SKM-1 (cell line): ENCODE results near the gene ELF2.
"Not testable (repeated sequence)": the region's sequence is repeated elsewhere in the genome, so short reads cannot be mapped to it uniquely, and the experiment has no call there.

Source experiments
- DNase-seq: peaks from one replicate; lab custom pipeline; 2025; ENCODE audit not compliant: unreplicated experiment; lab: John Stamatoyannopoulos, UW

The ELF2 gene

GRCh38 chr4:139144911-139145551 lies 32.0 kb downstream of the ELF2 start:
- DNase-seq: no peak

- DNase-seq: peak; percentile 51
Measured at GRCh38 chr4:139144161-139144859, 32.7 kb downstream of the ELF2 start.

- no peak for DNase-seq
Measured at GRCh38 chr4:139142980-139143379, 34.0 kb downstream of the ELF2 start.

- DNase-seq: no peak
Measured at GRCh38 chr4:139142087-139142486, 34.9 kb downstream of the ELF2 start.

GRCh38 chr4:139137763-139138162 lies 39.3 kb downstream of the ELF2 start:
- no peak for DNase-seq

GRCh38 chr4:139134403-139134802 lies 42.6 kb downstream of the ELF2 start:
- no peak for DNase-seq

GRCh38 chr4:139131209-139131870 lies 45.7 kb downstream of the ELF2 start:
- no peak for DNase-seq

- no peak for DNase-seq
Measured at GRCh38 chr4:139129206-139129605, 47.8 kb downstream of the ELF2 start.

GRCh38 chr4:139126898-139127297 lies 50.1 kb downstream of the ELF2 start:
- DNase-seq: no peak

- no peak for DNase-seq
Measured at GRCh38 chr4:139123910-139124309, 53.1 kb downstream of the ELF2 start.

- no peak for DNase-seq
Measured at GRCh38 chr4:139118365-139118764, 58.7 kb downstream of the ELF2 start.

GRCh38 chr4:139115226-139115625 lies 61.8 kb downstream of the ELF2 start:
- no peak for DNase-seq

GRCh38 chr4:139114795-139115194 lies 62.2 kb downstream of the ELF2 start:
- DNase-seq: not testable (repeated sequence)

GRCh38 chr4:139112650-139113049 lies 64.4 kb downstream of the ELF2 start:
- DNase-seq: no peak

GRCh38 chr4:139108567-139109128 lies 68.4 kb downstream of the ELF2 start:
- no peak for DNase-seq

GRCh38 chr4:139099366-139099982 lies 77.5 kb downstream of the ELF2 start:
- DNase-seq: peak; percentile 20

GRCh38 chr4:139092271-139092670 lies 84.7 kb downstream of the ELF2 start:
- DNase-seq: no peak

GRCh38 chr4:139085141-139085540 lies 91.9 kb downstream of the ELF2 start:
- DNase-seq: no peak

GRCh38 chr4:139084804-139085093 lies 92.3 kb downstream of the ELF2 start:
- DNase-seq: no peak

GRCh38 chr4:139083956-139084803 lies 92.8 kb downstream of the ELF2 start:
- DNase-seq: peak; percentile 97

GRCh38 chr4:139083607-139083955 lies 93.4 kb downstream of the ELF2 start:
- no peak for DNase-seq
